Measurements from ENCODE around the gene SLC8B1. TPM values are rescaled to one million over a fixed set of nuclear protein-coding genes. Genes with fewer than 3 reads are reported as not detected.

Gene SLC8B1
- total and polyA plus RNA-seq, 2 of the 4 experiments (the other 2 are of a cell fraction) = 4.1 to 10.2 TPM

DNA sequence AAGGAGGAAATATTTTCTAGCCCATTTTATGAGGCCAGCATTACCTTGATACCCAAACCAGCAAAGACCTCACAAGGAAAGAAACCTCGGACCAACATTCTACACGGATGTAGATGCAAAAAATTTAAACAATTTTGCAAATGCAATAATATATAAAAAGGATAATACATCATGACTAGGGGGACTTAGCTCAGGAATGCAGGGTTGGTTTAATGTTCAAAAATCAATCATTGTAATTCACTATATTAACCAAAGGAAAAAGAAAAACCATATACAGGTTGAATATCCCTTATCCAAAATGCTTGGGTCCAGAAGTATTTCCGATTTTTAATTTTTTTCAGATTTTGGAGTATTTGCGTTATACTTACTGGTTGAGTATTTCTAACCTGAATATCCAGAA is 80.6 kb downstream of the SLC8B1 start:
- Histone ChIP-seq H3K9me3 (ENCODE audit: control insufficient read depth, insufficient read depth, low read length) (peaks cover 2% of the 10 kb centered on the region; the same call in 1 of the 2 replicates), H2BK15ac (ENCODE audit: low read depth, low read length) (no peak overlapping the region), H3K56ac (ENCODE audit: extremely low read depth, insufficient read depth, low read length) (no peak overlapping the region), H3K9me1 (ENCODE audit: insufficient read depth, low read length) (0 out of 2 replicates have a peak, but pooled peaks cover 2% of the 10 kb centered on the region), H3K14ac (replicated peaks; ENCODE audit: low read depth, low read length) (no peak overlapping the region), H2AK5ac (ENCODE audit: low read depth, low read length) (no peak overlapping the region), H4K8ac (ENCODE audit: low read depth in 2 of 2, low read length in 2 of 2) (no peak overlapping the region), H2BK5ac (ENCODE audit: low read depth, low read length, poor library complexity, severe bottlenecking) (no peak overlapping the region), H2AFZ (replicated peaks; ENCODE audit: low read length, poor library complexity) (no peak overlapping the region), H3K9ac (ENCODE audit: low read depth, low read length) (no peak overlapping the region), H3K4me3 (ENCODE audit: insufficient read depth, low read depth, low read length) (no peak overlapping the region), H3K4ac (ENCODE audit: low read depth, low read length) (no peak overlapping the region), H3K79me1 (ENCODE audit: low read depth in 1 of 2, low read length in 2 of 2) (no peaks in the 10 kb centered on the region), H2BK20ac (ENCODE audit: low read depth, low read length) (no peak overlapping the region), H3K36me3 (ENCODE audit: control insufficient read depth, insufficient read depth, low read length) (peaks cover 1% of the 10 kb centered on the region; the same call in 1 of the 2 replicates), H4K5ac (ENCODE audit: low read depth, low read length) (no peak overlapping the region), H4K20me1 (ENCODE audit: insufficient read depth, low read length) (no peaks in the 10 kb centered on the region), H3K4me1 (ENCODE audit: control insufficient read depth, insufficient read depth, low read length) (no peaks in the 10 kb centered on the region), H2BK120ac (ENCODE audit: low read depth, low read length) (no peak overlapping the region), H3K4me2 (ENCODE audit: low read depth, low read length) (no peak overlapping the region), H3K18ac (ENCODE audit: low read depth, low read length) (no peak overlapping the region), H3K27ac (ENCODE audit: insufficient read depth, low read length) (no peak overlapping the region), H2AK9ac (replicated peaks; ENCODE audit: low read depth, low read length, poor library complexity) (no peak overlapping the region), H3K27me3 (ENCODE audit: control insufficient read depth, insufficient read depth, low read length) (no peaks in the 10 kb centered on the region), H4K91ac (ENCODE audit: insufficient read depth, low read depth, low read length) (no peak overlapping the region), H3K23ac (ENCODE audit: low read depth, low read length) (no peak overlapping the region)
- WGBS, 2 experiments (ENCODE audit: extremely low coverage in 2 of 2, insufficient read length in 1 of 2) = no CpG with 5 or more reads among the region's 4 CpGs
- DNase-seq = no peak
- TF ChIP-seq SMC3 (IDR thresholded peaks at IDR 0.05; ENCODE audit: low read depth, low read length) (no peak), CHD1 (IDR thresholded peaks at IDR 0.05; ENCODE audit: low read depth, low read length) (no peak), NFE2L2 (IDR thresholded peaks at IDR 0.05; ENCODE audit: low read depth, low read length) (no peak), POLR2A (IDR thresholded peaks at IDR 0.05; ENCODE audit: low read depth, low read length) (no peak), RCOR1 (IDR thresholded peaks at IDR 0.05; ENCODE audit: insufficient replicate concordance, low read length) (no peak), RAD21 (IDR thresholded peaks at IDR 0.05; ENCODE audit: low read length) (no peak), MAFK (IDR thresholded peaks at IDR 0.05; ENCODE audit: low read depth, low read length) (no peak)
- TF ChIP-seq, protein P1, sequence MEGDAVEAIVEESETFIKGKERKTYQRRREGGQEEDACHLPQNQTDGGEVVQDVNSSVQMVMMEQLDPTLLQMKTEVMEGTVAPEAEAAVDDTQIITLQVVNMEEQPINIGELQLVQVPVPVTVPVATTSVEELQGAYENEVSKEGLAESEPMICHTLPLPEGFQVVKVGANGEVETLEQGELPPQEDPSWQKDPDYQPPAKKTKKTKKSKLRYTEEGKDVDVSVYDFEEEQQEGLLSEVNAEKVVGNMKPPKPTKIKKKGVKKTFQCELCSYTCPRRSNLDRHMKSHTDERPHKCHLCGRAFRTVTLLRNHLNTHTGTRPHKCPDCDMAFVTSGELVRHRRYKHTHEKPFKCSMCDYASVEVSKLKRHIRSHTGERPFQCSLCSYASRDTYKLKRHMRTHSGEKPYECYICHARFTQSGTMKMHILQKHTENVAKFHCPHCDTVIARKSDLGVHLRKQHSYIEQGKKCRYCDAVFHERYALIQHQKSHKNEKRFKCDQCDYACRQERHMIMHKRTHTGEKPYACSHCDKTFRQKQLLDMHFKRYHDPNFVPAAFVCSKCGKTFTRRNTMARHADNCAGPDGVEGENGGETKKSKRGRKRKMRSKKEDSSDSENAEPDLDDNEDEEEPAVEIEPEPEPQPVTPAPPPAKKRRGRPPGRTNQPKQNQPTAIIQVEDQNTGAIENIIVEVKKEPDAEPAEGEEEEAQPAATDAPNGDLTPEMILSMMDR (conservative IDR thresholded peaks at IDR 0.05; ENCODE audit: low read depth, low read length) = no peak
- TF ChIP-seq, protein P2, sequence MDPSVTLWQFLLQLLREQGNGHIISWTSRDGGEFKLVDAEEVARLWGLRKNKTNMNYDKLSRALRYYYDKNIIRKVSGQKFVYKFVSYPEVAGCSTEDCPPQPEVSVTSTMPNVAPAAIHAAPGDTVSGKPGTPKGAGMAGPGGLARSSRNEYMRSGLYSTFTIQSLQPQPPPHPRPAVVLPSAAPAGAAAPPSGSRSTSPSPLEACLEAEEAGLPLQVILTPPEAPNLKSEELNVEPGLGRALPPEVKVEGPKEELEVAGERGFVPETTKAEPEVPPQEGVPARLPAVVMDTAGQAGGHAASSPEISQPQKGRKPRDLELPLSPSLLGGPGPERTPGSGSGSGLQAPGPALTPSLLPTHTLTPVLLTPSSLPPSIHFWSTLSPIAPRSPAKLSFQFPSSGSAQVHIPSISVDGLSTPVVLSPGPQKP (IDR thresholded peaks at IDR 0.05; ENCODE audit: borderline replicate concordance, low read depth, low read length) = no peak
- TF ChIP-seq, protein P3, sequence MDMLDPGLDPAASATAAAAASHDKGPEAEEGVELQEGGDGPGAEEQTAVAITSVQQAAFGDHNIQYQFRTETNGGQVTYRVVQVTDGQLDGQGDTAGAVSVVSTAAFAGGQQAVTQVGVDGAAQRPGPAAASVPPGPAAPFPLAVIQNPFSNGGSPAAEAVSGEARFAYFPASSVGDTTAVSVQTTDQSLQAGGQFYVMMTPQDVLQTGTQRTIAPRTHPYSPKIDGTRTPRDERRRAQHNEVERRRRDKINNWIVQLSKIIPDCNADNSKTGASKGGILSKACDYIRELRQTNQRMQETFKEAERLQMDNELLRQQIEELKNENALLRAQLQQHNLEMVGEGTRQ (IDR thresholded peaks at IDR 0.05; ENCODE audit: low read depth, low read length) = no peak
- POLR2A ChIA-PET (ENCODE audit: unreplicated experiment) = no interaction called here
- intact Hi-C loops (cut with micrococcal nuclease) (no loop called here), in situ Hi-C loops (cut with MboI; ENCODE audit: low sequenced_read_pairs) (no loop called here), dilution Hi-C loops (cut with HindIII; ENCODE audit: low sequenced_read_pairs, unreplicated experiment) (no loop called here)
- no TSS peak for BruUV-seq (replicated peaks)
- CTCF ChIA-PET = interaction anchor here (0.6 kb wide), 1 partner anchor 21 kb away, joined by 3 read pairs; no protein-coding TSS in a partner anchor
- ATAC-seq (ENCODE audit: low read depth) = no peak

Data from IMR-90 (cell line).